Trophoblast cell (in vitro differentiated cells and primary cell): ENCODE measurements around the gene CDAN1. TPM values are rescaled to one million over a fixed set of nuclear protein-coding genes. Genes with fewer than 3 reads are reported as not detected.
A peak's percentile ranks its signal among the peaks of the same experiment; 100 is the strongest.

Source experiments
- DNase-seq, 2 donors: peaks; one replicate each; pipeline ENCODE4 v3.0.0-alpha.2; 2016
- H2AFZ ChIP-seq: 2 replicates; pipeline ENCODE4 v1.6.1; 2013; ENCODE audit warnings: low read length, moderate library complexity, mild to moderate bottlenecking; ENCODE audit not compliant: insufficient read depth, poor library complexity
- H2AK5ac ChIP-seq: 2 replicates; pipeline ENCODE4 v1.6.1; 2013; ENCODE audit warnings: mild to moderate bottlenecking, low read length
- H2BK120ac ChIP-seq: 2 replicates; pipeline ENCODE4 v1.6.1; 2013; ENCODE audit warnings: low read length, mild to moderate bottlenecking, moderate library complexity; ENCODE audit not compliant: insufficient read depth, poor library complexity
- H2BK12ac ChIP-seq: 2 replicates; pipeline ENCODE4 v1.6.1; 2013; ENCODE audit warnings: mild to moderate bottlenecking, low read length, moderate library complexity
- H2BK5ac ChIP-seq: 2 replicates; pipeline ENCODE4 v1.6.1; 2013; ENCODE audit warnings: low read length, low read depth, moderate library complexity, mild to moderate bottlenecking; ENCODE audit not compliant: poor library complexity
- H3K14ac ChIP-seq: 2 replicates; pipeline ENCODE4 v1.6.1; 2013; ENCODE audit warnings: mild to moderate bottlenecking, low read length
- H3K18ac ChIP-seq: 2 replicates; pipeline ENCODE4 v1.6.1; 2013; ENCODE audit warnings: mild to moderate bottlenecking, low read length
- H3K23ac ChIP-seq: 2 replicates; pipeline ENCODE4 v1.6.1; 2013; ENCODE audit warnings: low read length
- H3K27ac ChIP-seq: 2 replicates; pipeline ENCODE4 v1.5.1; 2013; ENCODE audit warnings: low read depth, mild to moderate bottlenecking, inconsistent platforms, low read length, moderate library complexity
- H3K27me3 ChIP-seq: 2 replicates; pipeline ENCODE4 v1.6.1; 2013; ENCODE audit warnings: inconsistent platforms, mild to moderate bottlenecking, low read length, moderate library complexity; ENCODE audit not compliant: insufficient read depth
- H3K36me3 ChIP-seq, 2 experiments: 1 replicate in 1 of 2; 2 replicates in 1 of 2; pipeline ENCODE4 v1.6.1; 2013; ENCODE audit warnings: low read length in 2 of 2, mild to moderate bottlenecking in 2 of 2, moderate library complexity in 1 of 2; ENCODE audit not compliant: insufficient read depth in 2 of 2, control insufficient read depth in 1 of 2
- H3K4ac ChIP-seq: 2 replicates; pipeline ENCODE4 v1.6.1; 2013; ENCODE audit warnings: low read depth, mild to moderate bottlenecking, low read length, moderate library complexity
- H3K4me1 ChIP-seq, 2 experiments: 1 replicate in 1 of 2; 2 replicates in 1 of 2; pipeline ENCODE4 v1.6.1; 2013; ENCODE audit warnings: low read length in 2 of 2, mild to moderate bottlenecking in 2 of 2, moderate library complexity in 1 of 2; ENCODE audit not compliant: insufficient read depth in 2 of 2, control insufficient read depth in 1 of 2
- H3K4me2 ChIP-seq: 2 replicates; pipeline ENCODE4 v1.6.1; 2013; ENCODE audit warnings: inconsistent platforms, mild to moderate bottlenecking, low read length, moderate library complexity
- H3K4me3 ChIP-seq: 2 replicates; pipeline ENCODE4 v1.5.1; 2013; ENCODE audit warnings: mild to moderate bottlenecking, low read depth, low read length, inconsistent platforms
- H3K79me1 ChIP-seq: one replicate; pipeline ENCODE4 v1.6.1; 2013; ENCODE audit warnings: low read length
- H3K79me2 ChIP-seq: 2 replicates; pipeline ENCODE4 v1.6.1; 2013; ENCODE audit warnings: low read length, mild to moderate bottlenecking; ENCODE audit not compliant: control insufficient read depth, insufficient read depth, poor library complexity
- H3K9ac ChIP-seq: 2 replicates; pipeline ENCODE4 v1.6.1; 2013; ENCODE audit warnings: mild to moderate bottlenecking, low read length
- H3K9me3 ChIP-seq: 2 replicates; pipeline ENCODE4 v1.6.1; 2013; ENCODE audit warnings: low read depth, mild to moderate bottlenecking, control low read depth, inconsistent platforms, low read length; ENCODE audit not compliant: insufficient read depth
- H4K12ac ChIP-seq: 2 replicates; pipeline ENCODE4 v1.6.1; 2013; ENCODE audit warnings: low read depth, mild to moderate bottlenecking, low read length, moderate library complexity
- H4K8ac ChIP-seq: 2 replicates; pipeline ENCODE4 v1.6.1; 2013; ENCODE audit warnings: low read depth, mild to moderate bottlenecking, low read length, moderate library complexity
- H4K91ac ChIP-seq: one replicate; pipeline ENCODE4 v1.6.1; 2013; ENCODE audit warnings: low read depth, mild to moderate bottlenecking, low read length, moderate library complexity
- WGBS: extraction: QIAGEN DNeasy Blood & Tissue Kit; methylation state at CpG from one replicate; pipeline ENCODE4 v1.1.7; 2013; ENCODE audit warnings: missing lambda C conversion rate; ENCODE audit not compliant: insufficient read length, insufficient coverage; ENCODE audit errors: extremely low coverage; 5-methylcytosine and 5-hydroxymethylcytosine counted together
- polyA plus RNA-seq: library from polyadenylated mRNA; stranded (reverse); fragments of 200-250 nt; gene quantifications from 2 replicates; pipeline ENCODE4 v1.2.3, GENCODE V29; 2013

Gene CDAN1, protein sequence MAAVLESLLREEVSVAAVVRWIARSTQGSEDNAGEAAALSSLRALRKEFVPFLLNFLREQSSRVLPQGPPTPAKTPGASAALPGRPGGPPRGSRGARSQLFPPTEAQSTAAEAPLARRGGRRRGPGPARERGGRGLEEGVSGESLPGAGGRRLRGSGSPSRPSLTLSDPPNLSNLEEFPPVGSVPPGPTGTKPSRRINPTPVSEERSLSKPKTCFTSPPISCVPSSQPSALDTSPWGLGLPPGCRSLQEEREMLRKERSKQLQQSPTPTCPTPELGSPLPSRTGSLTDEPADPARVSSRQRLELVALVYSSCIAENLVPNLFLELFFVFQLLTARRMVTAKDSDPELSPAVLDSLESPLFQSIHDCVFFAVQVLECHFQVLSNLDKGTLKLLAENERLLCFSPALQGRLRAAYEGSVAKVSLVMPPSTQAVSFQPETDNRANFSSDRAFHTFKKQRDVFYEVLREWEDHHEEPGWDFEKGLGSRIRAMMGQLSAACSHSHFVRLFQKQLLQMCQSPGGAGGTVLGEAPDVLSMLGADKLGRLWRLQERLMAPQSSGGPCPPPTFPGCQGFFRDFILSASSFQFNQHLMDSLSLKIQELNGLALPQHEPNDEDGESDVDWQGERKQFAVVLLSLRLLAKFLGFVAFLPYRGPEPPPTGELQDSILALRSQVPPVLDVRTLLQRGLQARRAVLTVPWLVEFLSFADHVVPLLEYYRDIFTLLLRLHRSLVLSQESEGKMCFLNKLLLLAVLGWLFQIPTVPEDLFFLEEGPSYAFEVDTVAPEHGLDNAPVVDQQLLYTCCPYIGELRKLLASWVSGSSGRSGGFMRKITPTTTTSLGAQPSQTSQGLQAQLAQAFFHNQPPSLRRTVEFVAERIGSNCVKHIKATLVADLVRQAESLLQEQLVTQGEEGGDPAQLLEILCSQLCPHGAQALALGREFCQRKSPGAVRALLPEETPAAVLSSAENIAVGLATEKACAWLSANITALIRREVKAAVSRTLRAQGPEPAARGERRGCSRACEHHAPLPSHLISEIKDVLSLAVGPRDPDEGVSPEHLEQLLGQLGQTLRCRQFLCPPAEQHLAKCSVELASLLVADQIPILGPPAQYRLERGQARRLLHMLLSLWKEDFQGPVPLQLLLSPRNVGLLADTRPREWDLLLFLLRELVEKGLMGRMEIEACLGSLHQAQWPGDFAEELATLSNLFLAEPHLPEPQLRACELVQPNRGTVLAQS
- 7.8 and 8.2 TPM in 2 replicates for polyA plus RNA-seq

DNA sequence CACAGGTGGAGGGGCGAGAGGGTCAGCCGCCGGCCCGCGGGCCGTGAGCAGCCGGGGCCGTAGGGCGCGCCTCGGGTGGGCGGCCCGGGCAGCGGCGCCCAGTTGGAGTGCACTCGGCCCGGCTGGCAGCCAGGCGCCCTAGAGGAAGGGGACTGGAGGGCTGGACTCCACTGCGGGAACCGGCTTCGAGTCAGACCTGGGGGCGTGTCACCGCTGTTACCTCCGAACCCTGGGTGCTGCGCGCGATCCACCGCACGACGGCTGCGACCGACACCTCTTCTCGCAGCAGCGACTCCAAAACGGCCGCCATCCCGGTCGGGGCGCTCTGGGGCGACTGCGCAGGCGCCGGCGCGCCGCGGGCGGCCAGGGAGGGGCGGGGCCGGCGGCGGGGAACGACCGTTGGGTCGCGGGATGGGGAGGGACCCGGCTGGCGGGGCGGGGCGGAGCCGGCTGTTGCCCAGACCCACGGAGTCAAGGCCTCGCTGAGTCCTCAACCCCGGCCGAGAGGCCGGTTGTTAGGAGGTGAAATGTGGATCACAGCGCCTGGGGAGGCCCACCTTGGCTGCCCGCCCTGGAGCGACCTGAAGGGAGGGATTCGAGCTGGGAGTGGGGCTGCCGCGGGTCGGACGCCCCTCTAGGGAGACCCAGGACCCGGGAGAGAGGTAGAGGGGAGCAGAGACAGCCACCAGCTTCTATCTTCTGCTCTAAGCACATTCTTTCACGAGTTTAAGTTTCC, at the start of gene CDAN1:
TSS of gene CDAN1 (minus strand) at position 336 of the 736 bp plus-strand sequence. CDS start at position 310, 26 bp downstream.
- peak; percentile 85 to 92 for DNase-seq
- Histone ChIP-seq H3K27ac (peak within 1 kb of the TSS; percentile 57), H3K14ac (peak within 1 kb of the TSS; percentile 93), H3K4ac (peak within 1 kb of the TSS; percentile 87), H2BK120ac (peak within 1 kb of the TSS; percentile 92), H3K9me3 (no peaks in the 10 kb centered on the region), H3K79me1 (peaks cover 7% of the 10 kb centered on the region), H3K27me3 (no peaks in the 10 kb centered on the region), H3K4me2 (peak within 1 kb of the TSS; percentile 91), H3K18ac (peak within 1 kb of the TSS; percentile 98), H4K91ac (peak within 1 kb of the TSS; percentile 79), H3K79me2 (peaks cover 5% of the 10 kb centered on the region), H2BK12ac (peak within 1 kb of the TSS; percentile 43), H3K4me1 (peaks cover 4 to 6% of the 10 kb centered on the region in 2 experiments), H3K4me3 (peak within 1 kb of the TSS; percentile 96), H4K12ac (peak within 1 kb of the TSS; percentile 99), H2AK5ac (no peak within 1 kb of the TSS), H3K23ac (no peak within 1 kb of the TSS), H3K9ac (peak within 1 kb of the TSS; percentile 85), H2BK5ac (peak within 1 kb of the TSS; percentile 87), H4K8ac (peak within 1 kb of the TSS; percentile 99), H2AFZ (peak within 1 kb of the TSS; percentile 99), H3K36me3 (peaks cover 29 to 32% of the 10 kb centered on the region in 2 experiments)
- WGBS, result no CpG with 5 or more reads among the region's 76 CpGs

- H2BK5ac ChIP-seq, result no peak overlapping the region
- no peak overlapping the region for H3K4me2 ChIP-seq
- no peak overlapping the region for H2BK12ac ChIP-seq
- no peaks in the 10 kb centered on the region for H3K79me2 ChIP-seq
- no peak overlapping the region for H3K14ac ChIP-seq
- H4K91ac ChIP-seq, result no peak overlapping the region
- no peaks in the 10 kb centered on the region for H3K79me1 ChIP-seq
- no peaks in the 10 kb centered on the region for H3K9me3 ChIP-seq
- no peak overlapping the region for H4K12ac ChIP-seq
- H3K27ac ChIP-seq, result no peak overlapping the region
- H3K4me3 ChIP-seq, result no peak overlapping the region
- no peak for DNase-seq
- no peak overlapping the region for H4K8ac ChIP-seq
- no peak overlapping the region for H3K18ac ChIP-seq
- H2AK5ac ChIP-seq, result no peak overlapping the region
- no peak overlapping the region for H3K4ac ChIP-seq
- H3K23ac ChIP-seq, result no peak overlapping the region
- H2BK120ac ChIP-seq, result no peak overlapping the region
- H2AFZ ChIP-seq, result no peak overlapping the region
- WGBS, result no CpG with 5 or more reads among the region's 2 CpGs
- H3K9ac ChIP-seq, result no peak overlapping the region
- no peaks in the 10 kb centered on the region for H3K36me3 ChIP-seq
- no peaks in the 10 kb centered on the region for H3K27me3 ChIP-seq
- H3K4me1 ChIP-seq, result no peaks in the 10 kb centered on the region
Observed at GRCh38 chr15:42785569-42785968, 48.6 kb upstream of the CDAN1 start.

- H3K27ac ChIP-seq, result no peak overlapping the region
Observed at GRCh38 chr15:42784705-42785104, 47.8 kb upstream of the CDAN1 start.

More at GRCh38 chr15:42784705-42785104, 47.8 kb upstream of the CDAN1 start:
- H3K36me3 ChIP-seq, result no peaks in the 10 kb centered on the region
- H3K23ac ChIP-seq, result no peak overlapping the region
- H4K91ac ChIP-seq, result no peak overlapping the region
- H2BK120ac ChIP-seq, result no peak overlapping the region
- no peak overlapping the region for H3K18ac ChIP-seq
- no peak overlapping the region for H2BK12ac ChIP-seq
- H3K4me2 ChIP-seq, result no peak overlapping the region
- no peaks in the 10 kb centered on the region for H3K4me1 ChIP-seq
- H3K14ac ChIP-seq, result no peak overlapping the region
- no peaks in the 10 kb centered on the region for H3K9me3 ChIP-seq
- no peak overlapping the region for H3K4me3 ChIP-seq
- H3K79me1 ChIP-seq, result no peaks in the 10 kb centered on the region
- H3K27me3 ChIP-seq, result no peaks in the 10 kb centered on the region
- H2AK5ac ChIP-seq, result no peak overlapping the region
- DNase-seq, result no peak
- H4K8ac ChIP-seq, result no peak overlapping the region
- H3K79me2 ChIP-seq, result no peaks in the 10 kb centered on the region
- no peak overlapping the region for H2AFZ ChIP-seq
- no peak overlapping the region for H3K9ac ChIP-seq
- no peak overlapping the region for H3K4ac ChIP-seq
- H2BK5ac ChIP-seq, result no peak overlapping the region
- no peak overlapping the region for H4K12ac ChIP-seq
- WGBS, result no CpG with 5 or more reads among the region's 1 CpG
